ENCODE measurements around the gene ADARB2.

DNA sequence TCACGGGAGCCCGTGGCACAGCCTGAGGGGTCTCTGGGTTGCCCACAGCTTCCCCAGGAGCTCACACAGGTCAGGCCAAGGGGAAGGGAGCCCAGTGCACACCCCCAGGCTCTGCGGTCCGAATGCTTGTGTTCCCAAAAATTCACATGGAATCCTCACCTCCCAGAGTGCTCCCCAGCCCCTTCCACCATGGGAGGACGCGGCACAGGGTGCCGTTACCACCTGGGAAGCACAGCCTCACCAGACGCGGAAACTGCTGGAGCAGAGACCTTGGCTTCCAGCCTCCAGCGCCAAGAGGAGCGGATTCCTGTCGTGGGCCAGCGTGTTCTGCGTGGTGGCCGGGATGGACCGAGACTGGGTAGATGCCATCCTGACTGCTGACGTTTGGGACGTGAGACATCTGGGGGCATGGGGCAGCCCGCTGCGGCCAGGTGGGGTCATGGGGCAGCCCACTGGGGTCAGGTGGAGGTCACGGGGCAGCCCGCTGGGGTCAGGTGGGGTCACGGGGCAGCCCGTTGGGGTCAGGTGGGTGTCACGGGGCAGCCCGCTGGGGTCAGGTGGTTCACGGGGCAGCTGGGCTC is 531.8 kb downstream of the ADARB2 start:
- TF ChIP-seq EZH2phosphoT487 (IDR thresholded peaks at IDR 0.05; ENCODE audit: insufficient read depth, low read depth) (no peak), EZH2 (IDR thresholded peaks at IDR 0.05; ENCODE audit: insufficient read depth, poor library complexity, severe bottlenecking) (no peak)
